Right atrium auricular region (tissue), 2 donors: ENCODE measurements around the gene SVOP. TPM values are rescaled to one million over a fixed set of nuclear protein-coding genes. Genes with fewer than 3 reads are reported as not detected.

Experiments used
- DNase-seq: peaks from one replicate; pipeline ENCODE4 v3.0.0-alpha.2; 2019; ENCODE audit warnings: low spot score
- H3K27ac ChIP-seq, 2 donors: fragments of 200-600 bp; sonication (generic); 1 replicate in 1 of 2; 2 replicates in 1 of 2; pipeline ENCODE4 v1.5.1; 2016 to 2019
- H3K27me3 ChIP-seq, 2 donors: fragments of 200-600 bp; sonication (generic); one replicate each; pipeline versions ENCODE4 v1.5.1 to v1.6.0; 2017 to 2019
- H3K36me3 ChIP-seq: fragments of 200-600 bp; sonication (generic); one replicate; pipeline ENCODE4 v1.5.1; 2016
- H3K4me1 ChIP-seq, 2 donors: fragments of 200-600 bp; sonication (generic); one replicate each; pipeline versions ENCODE4 v1.5.1 to v1.6.0; 2017 to 2019
- H3K4me3 ChIP-seq, 2 donors: fragments of 200-600 bp; sonication (generic); 1 replicate in 1 of 2; 2 replicates in 1 of 2; pipeline ENCODE4 v1.5.1; 2017 to 2019; ENCODE audit warnings: mild to moderate bottlenecking in 1 of 2, moderate library complexity in 1 of 2
- H3K9me3 ChIP-seq, 2 donors: fragments of 200-600 bp; sonication (generic); one replicate each; pipeline ENCODE4 v1.5.1; 2019
- CTCF ChIP-seq, 2 donors: fragments of 200-600 bp; sonication (generic); IDR thresholded peaks; one replicate each; pipeline ENCODE4 v1.5.1; 2019; ENCODE audit warnings: antibody characterized with exemption in 2 of 2
- total RNA-seq, 2 donors: library from RNA; depleted of rRNA; stranded (reverse); fragments of >200 nt; gene quantifications; one replicate each; pipeline ENCODE4 v1.1.0, GENCODE V29; 2016

Gene SVOP
- total RNA-seq, 2 donors from 2014 or later, result 0.08 TPM; not detected in 1

GRCh38 chr12:108896336-108896735, 124.5 kb downstream of the SVOP start:
- no peak overlapping the region for H3K4me3 ChIP-seq
- no peak for TF ChIP-seq CTCF (IDR thresholded peaks at IDR 0.05)
- no peak for DNase-seq
- H3K36me3 ChIP-seq, result no peaks in the 10 kb centered on the region
- no peaks in the 10 kb centered on the region for H3K27me3 ChIP-seq
- H3K4me1 ChIP-seq, result no peaks in the 10 kb centered on the region
- no peaks in the 10 kb centered on the region for H3K9me3 ChIP-seq
- no peak overlapping the region for H3K27ac ChIP-seq

- H3K27me3 ChIP-seq, result no peaks in the 10 kb centered on the region
Measured at GRCh38 chr12:108895220-108895802, 125.6 kb downstream of the SVOP start.

DNA sequence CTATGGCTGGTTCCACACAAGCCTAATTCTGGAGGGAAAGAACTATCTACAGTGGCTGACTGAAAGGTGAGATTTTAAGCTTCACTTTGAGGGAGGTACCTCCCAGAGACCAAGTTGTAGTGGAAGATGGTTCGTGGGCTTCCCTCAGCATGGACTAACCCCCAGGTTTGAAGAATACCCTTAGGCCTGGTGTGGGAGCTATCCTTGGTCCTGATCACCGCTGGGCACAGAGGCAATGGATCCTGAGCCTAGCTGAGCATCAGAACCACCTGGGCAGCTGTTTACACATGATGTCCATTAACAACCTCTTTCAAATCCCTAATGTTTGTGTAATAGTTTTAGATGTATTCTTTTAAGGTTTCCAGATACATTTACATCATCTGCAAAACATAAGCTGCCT, 130.7 kb downstream of the SVOP start:
- Histone ChIP-seq H3K4me1 (no peaks in the 10 kb centered on the region), H3K36me3 (no peaks in the 10 kb centered on the region), H3K27ac (no peak overlapping the region), H3K27me3 (no peaks in the 10 kb centered on the region), H3K4me3 (no peak overlapping the region), H3K9me3 (peaks cover 0 to 9% of the 10 kb centered on the region in 2 donors)
- no peak for TF ChIP-seq CTCF (IDR thresholded peaks at IDR 0.05)
- DNase-seq, result no peak

More at GRCh38 chr12:108895220-108895802, 125.6 kb downstream of the SVOP start:
- Histone ChIP-seq H3K36me3 (no peaks in the 10 kb centered on the region), H3K27ac (no peak overlapping the region), H3K4me3 (no peak overlapping the region), H3K4me1 (no peaks in the 10 kb centered on the region), H3K9me3 (peaks cover 0 to 6% of the 10 kb centered on the region in 2 donors)
- DNase-seq, result no peak
- TF ChIP-seq CTCF (IDR thresholded peaks at IDR 0.05), result no peak

DNA sequence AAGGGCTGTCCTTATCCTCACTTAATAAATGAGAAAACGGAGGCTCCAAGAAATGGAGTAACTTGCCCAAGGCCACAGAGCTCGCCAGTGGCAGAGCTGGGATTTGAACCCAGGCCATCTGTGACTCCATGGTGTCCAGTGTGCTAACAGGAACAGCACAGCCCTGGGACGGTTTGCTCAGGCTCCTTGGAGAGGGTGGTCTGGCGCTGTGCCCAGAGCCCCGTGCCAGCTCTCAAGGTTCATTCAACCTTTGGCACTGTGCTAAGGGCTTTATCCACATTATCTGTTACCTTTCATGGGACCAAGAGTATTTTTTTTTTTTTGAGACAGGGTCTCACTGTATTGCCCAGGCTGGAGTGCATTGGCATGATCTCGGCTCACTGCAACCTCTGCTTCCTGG, 132.8 kb downstream of the SVOP start:
- no peak overlapping the region for H3K27ac ChIP-seq
- H3K27me3 ChIP-seq, result no peaks in the 10 kb centered on the region
- TF ChIP-seq CTCF (IDR thresholded peaks at IDR 0.05), result no peak
- DNase-seq, result no peak
- no peaks in the 10 kb centered on the region for H3K4me1 ChIP-seq
- H3K9me3 ChIP-seq, result peaks cover 0 to 9% of the 10 kb centered on the region in 2 donors
- H3K36me3 ChIP-seq, result no peaks in the 10 kb centered on the region
- H3K4me3 ChIP-seq, result no peak overlapping the region

DNA sequence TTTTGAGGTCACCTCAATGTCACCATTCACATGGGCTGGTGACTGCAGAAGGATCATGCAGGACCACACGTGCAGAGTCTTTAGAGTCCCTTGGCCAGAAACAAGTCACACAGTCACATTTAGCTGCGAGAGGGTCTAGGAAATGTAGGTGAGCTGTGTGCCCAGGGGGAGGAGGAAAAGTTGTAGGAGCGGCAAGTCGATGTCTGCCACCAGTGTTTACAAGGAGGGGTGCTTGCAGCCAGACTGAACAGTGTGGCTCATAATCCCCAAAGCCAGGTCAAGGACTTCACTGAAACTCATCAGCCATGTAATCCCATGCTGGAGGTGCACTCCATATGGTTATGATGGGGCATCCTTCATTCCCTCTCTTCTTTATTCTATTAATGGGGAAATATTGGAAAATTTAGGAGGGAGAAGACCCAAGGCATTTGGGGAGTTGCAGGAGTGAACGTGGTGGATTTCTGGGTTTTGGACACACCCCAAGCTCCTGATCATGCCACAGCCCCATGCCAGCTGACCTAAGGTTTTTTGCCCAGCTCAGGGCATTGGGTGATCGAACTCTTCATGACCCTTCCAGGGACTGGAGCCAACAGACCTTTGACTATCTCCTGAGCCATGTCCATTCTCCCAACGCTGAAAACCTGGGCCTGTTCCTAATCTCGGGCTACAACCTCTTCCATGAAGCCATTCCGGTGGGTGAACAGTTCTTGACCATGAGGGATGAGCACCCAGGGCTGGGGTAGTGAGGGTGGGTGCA, 133.8 kb downstream of the SVOP start:
- peaks cover 0 to 9% of the 10 kb centered on the region in 2 donors for H3K9me3 ChIP-seq
- no peaks in the 10 kb centered on the region for H3K36me3 ChIP-seq
- TF ChIP-seq CTCF (IDR thresholded peaks at IDR 0.05), result no peak
- H3K4me3 ChIP-seq, result no peak overlapping the region
- DNase-seq, result no peak
- no peak overlapping the region for H3K27ac ChIP-seq
- H3K4me1 ChIP-seq, result no peaks in the 10 kb centered on the region
- no peaks in the 10 kb centered on the region for H3K27me3 ChIP-seq
